Measurements from ENCODE around the gene DDX6.
A peak's percentile ranks its signal among the peaks of the same experiment; 100 is the strongest.
"Not testable (repeated sequence)": the region's sequence is repeated elsewhere in the genome, so short reads cannot be mapped to it uniquely, and the experiment has no call there.

The DDX6 gene

GRCh38 chr11:118790357-118791110, 430 bp downstream of the DDX6 start:
- DNase-seq = peak; percentile 38

GRCh38 chr11:118789501-118790356, 1.2 kb downstream of the DDX6 start:
- DNase-seq = peak; percentile 31

- DNase-seq = no peak
These were observed 4.3 kb downstream of the DDX6 start for GRCh38 chr11:118786657-118787056.

GRCh38 chr11:118785362-118785761, 5.6 kb downstream of the DDX6 start:
- DNase-seq = no peak

GRCh38 chr11:118783724-118784495, 7.1 kb downstream of the DDX6 start:
- DNase-seq = no peak

GRCh38 chr11:118783324-118783723, 7.6 kb downstream of the DDX6 start:
- DNase-seq = not testable (repeated sequence)

GRCh38 chr11:118778898-118779297, 12.1 kb downstream of the DDX6 start:
- DNase-seq = no peak

GRCh38 chr11:118774032-118774431, 16.9 kb downstream of the DDX6 start:
- no peak for DNase-seq

GRCh38 chr11:118771547-118772288, 19.2 kb downstream of the DDX6 start:
- no peak for DNase-seq

- DNase-seq = no peak
These were observed 22.3 kb downstream of the DDX6 start for GRCh38 chr11:118768690-118769089.

GRCh38 chr11:118766035-118766434, 24.9 kb downstream of the DDX6 start:
- DNase-seq = no peak

GRCh38 chr11:118765095-118765691, 25.8 kb downstream of the DDX6 start:
- not testable (repeated sequence) for DNase-seq

- no peak for DNase-seq
These were observed 27.9 kb downstream of the DDX6 start for GRCh38 chr11:118763041-118763440.

GRCh38 chr11:118761981-118762380, 29.0 kb downstream of the DDX6 start:
- DNase-seq = not testable (repeated sequence)

GRCh38 chr11:118757876-118758399, 33.0 kb downstream of the DDX6 start:
- DNase-seq = no peak

- DNase-seq = no peak
These were observed 38.3 kb downstream of the DDX6 start for GRCh38 chr11:118752654-118753053.

- no peak for DNase-seq
These were observed 41.5 kb downstream of the DDX6 start for GRCh38 chr11:118749429-118749828.

GRCh38 chr11:118748056-118748455, 42.9 kb downstream of the DDX6 start:
- DNase-seq = no peak

GRCh38 chr11:118746988-118747585, 43.9 kb downstream of the DDX6 start:
- no peak for DNase-seq

- no peak for DNase-seq
These were observed 46.9 kb downstream of the DDX6 start for GRCh38 chr11:118744046-118744445.

GRCh38 chr11:118742304-118742703, 48.7 kb downstream of the DDX6 start:
- no peak for DNase-seq

Measured in effector CD4-positive, alpha-beta T cell (primary cell).